ENCODE data around the gene BCL3.

Gene BCL3

DNA sequence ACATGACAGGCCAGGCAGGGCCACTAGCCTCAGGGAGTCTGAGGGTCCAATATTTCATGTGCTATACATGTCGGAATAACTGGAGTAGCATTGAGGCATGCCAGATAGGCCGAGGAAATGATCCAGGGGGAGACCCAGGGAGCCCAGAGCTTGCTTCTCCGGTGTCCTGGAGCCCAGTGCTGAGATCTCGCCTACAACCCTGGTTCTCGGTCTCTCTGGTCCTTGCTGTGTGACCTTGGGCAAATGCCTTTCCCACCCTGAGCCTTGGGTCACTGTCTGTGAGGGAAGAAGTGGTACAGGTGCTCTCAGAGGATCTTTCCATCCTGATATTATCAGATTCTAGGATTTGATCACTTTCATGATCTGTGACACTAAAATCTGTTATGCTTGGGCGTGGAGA is 40.5 kb downstream of the BCL3 start:
- no peak for DNase-seq (ENCODE audit: low spot score)

DNA sequence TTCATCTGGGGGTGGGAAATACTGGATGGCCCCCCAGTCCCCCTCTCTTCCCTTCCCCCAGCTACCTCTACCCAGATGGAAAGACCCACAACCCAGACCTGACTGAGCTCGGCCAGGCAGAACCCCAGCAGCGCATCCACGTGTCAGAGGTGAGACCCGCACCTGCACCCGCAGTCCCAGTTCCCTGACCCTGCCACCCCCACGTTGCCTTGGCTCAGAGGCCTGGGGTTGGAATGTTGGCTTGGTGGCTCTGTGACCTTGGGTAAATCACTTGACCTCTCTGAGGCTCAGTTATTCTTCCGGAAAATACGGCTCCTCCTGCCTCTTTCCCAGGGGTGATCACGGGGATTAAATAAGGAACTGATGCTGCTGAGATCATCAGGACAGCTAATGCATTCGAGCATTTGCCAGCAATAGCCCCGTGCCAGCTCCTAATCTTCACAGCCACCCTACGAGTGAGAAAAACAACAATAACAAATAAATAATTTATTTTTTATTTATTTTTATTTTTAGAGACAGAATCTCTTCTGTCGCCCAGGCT is 41.5 kb downstream of the BCL3 start:
- no peak for DNase-seq (ENCODE audit: low spot score)

DNA sequence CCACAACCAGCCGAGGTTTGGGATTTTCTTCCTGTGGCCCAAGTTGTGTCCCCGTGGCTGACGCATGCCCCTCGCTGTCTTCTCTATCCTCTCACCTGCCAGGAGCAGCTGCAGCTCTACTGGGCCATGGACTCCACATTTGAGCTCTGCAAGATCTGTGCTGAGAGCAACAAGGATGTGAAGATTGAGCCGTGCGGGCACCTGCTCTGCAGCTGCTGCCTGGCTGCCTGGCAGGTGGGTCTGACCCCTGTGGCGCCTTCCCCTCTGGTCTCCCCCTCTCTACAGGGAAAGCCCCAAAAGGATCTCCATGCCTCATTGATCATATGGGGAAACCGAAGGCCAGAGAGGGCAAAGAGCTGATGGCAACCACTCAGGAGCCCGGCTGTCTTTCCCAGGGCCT is 43.8 kb downstream of the BCL3 start:
- DNase-seq (ENCODE audit: low spot score): no peak

DNA sequence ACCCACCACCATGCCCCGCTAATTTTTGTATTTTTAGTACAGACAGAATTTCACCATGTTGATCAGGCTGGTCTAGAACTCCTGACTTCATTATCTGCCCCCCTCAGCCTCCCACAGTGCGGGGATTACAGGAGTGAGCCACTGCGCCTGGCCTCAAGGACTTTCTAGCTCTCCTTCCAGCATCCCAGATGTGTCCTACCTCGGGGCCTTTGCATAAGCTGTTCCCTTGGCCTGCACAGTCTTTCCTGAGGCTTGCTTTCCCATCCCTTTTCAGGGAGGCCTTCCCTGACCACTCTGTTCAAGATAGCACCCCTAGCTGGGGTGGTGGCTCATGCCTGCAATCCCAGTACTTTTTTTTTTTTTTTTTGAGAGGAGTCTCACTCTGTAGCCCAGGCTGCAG is 46.1 kb downstream of the BCL3 start:
- no peak for DNase-seq (ENCODE audit: low spot score)

DNA sequence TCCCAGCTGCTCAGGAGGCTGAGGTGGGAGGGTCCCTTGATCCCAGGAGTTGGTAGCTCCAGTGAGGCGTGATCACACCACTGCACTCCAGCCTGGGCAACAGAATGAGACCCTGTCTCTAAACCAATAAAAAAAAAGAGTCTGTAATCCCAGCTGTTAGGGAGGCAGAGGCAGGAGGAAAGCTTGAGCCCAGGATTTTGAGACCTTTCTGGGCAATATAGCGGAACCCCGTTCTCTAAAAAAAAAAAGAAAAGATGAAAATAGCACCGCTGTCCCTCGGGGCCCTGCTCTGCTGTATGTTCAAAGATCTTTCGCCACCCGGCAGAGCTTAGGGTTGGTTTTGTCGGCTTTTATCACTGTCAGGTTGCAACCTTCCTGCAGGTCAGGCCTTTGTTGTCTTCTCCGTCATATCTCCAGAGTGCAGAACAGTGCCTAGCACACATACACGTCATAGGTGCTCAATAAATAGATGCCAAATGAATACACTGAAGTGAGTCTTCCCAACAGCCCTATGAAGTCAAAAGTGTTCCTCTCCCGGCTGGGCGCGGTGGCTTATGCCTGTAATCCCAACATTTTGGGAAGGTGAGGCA is 47.0 kb downstream of the BCL3 start:
- no peak for DNase-seq (ENCODE audit: low spot score)

- DNase-seq (ENCODE audit: low spot score): no peak
These were observed 48.2 kb downstream of the BCL3 start for GRCh38 chr19:44796701-44797115.

DNA sequence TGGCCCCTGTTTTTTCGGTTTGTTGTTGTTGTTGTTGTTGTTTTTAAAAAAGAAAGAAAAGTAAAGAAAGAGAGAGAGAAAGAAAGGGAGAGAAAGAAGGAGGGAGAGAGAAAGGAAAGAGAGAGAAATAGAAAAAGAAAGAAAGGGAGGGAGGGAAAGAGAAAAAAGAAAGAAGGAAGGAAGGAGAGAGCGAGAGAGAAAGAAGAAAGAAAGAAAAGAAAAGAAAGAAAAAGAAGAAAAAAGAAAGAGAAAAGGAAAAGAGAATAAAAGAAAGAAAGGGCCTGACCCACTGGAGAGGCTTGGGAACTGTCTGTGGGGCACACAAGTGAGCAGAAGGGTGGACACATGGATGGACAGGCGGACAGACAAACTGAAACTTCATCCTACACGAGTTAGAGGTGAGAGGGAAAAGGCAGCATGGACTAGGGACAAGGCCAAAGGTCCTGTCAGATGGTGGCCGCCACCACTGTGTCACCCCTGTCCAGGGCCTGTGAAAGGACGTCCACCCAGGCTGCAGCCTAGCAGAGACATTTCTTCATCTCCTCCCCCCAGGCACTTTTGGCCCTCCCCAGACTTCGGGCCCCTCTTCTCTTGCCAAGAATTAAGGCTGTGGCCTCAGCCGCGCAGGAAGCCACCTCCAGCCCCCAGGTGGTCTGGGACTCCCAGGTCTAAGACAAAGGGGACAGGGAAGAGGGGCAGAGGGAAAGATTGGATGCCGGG is 51.3 kb downstream of the BCL3 start:
- DNase-seq (ENCODE audit: low spot score): no peak

- DNase-seq (ENCODE audit: low spot score): peak; percentile 80
These were observed 52.0 kb downstream of the BCL3 start for GRCh38 chr19:44800461-44800860.

DNA sequence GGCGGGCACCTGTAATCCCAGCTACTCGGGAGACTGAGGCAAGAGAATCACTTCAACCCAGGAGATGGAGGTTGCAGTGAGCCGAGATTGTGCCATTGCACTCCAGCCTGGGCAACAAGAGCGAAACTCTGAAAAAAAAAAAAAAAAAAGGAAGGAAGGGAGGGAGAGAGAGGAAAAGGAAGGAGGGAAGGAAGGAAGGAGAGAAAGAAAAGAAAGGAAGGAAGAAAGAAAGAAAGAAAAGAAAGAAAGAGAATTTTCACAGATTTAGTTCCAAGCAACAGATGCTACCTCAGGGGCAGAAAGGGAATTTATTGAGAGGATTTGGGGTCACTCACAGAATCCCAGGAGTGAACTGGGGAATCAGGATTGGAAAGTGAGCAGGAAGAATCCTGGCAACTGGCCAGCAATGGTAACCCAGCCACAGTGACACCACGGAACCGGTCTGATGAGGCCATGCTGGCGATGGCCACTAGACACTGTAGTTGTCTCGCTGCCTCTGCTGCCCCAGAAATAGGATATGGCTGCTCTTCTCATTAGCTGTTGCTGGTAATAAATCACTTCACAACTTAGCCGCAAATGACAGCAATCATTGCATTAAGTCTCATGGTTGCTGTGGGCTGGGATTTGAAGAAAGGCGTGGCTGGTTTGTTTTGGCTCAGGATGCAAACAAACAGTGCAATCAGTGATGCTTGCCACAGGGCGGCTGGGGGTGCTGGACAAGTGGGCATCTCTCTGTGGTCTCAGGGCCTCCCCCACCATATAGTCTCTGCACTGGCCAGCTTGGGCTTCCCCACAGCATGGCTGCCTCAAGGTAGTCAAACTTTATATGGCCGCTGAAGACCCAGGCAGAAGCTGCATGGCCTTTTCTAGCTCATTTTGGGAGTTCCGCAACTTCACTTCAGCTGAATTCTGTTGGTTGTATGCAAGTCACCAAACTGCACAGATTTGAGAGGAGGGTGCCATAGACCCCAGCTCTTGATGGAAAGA is 55.2 kb downstream of the BCL3 start:
- DNase-seq (ENCODE audit: low spot score): no peak

DNA sequence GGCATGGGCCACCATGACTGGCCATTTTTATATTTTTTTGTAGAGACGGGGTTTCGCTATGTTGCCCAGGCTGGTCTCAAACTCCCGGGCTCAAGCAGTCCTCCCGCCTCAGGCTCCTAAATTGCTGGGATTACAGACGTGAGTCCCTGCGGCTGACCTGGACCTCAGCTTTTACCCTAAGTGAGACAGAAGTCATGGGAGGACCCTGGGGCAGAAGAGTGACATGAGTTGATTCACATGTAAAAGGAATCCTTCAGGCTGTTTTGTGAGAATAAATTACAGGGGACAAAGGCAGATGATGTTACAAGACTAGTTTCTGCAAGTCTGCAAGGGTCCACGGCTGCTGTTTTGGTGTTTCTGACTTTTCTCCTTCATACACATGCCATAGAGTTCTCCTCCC is 57.8 kb downstream of the BCL3 start:
- no peak for DNase-seq (ENCODE audit: low spot score)

DNA sequence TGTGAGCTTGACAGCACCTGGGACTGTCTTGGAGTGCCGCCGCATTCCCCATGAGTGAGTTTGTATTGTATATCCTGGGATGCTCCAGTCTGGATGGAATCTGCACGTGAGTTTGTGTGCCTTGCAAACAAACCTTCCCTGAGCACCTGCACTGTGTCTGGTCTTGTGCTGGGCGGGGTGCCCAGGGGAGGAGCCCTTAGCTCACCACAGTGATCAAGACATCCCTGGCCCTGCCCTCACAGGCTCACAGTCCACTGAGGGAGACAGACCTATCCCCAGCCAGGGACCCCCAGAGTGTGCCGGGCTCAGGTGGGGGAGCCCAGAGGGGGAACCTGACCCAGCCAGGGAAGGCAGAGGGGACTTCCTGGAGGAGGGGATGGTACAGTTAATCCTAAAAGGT is 58.7 kb downstream of the BCL3 start:
- no peak for DNase-seq (ENCODE audit: low spot score)

GRCh38 chr19:44807652-44808462 is 59.3 kb downstream of the BCL3 start:
- DNase-seq (ENCODE audit: low spot score): no peak

DNA sequence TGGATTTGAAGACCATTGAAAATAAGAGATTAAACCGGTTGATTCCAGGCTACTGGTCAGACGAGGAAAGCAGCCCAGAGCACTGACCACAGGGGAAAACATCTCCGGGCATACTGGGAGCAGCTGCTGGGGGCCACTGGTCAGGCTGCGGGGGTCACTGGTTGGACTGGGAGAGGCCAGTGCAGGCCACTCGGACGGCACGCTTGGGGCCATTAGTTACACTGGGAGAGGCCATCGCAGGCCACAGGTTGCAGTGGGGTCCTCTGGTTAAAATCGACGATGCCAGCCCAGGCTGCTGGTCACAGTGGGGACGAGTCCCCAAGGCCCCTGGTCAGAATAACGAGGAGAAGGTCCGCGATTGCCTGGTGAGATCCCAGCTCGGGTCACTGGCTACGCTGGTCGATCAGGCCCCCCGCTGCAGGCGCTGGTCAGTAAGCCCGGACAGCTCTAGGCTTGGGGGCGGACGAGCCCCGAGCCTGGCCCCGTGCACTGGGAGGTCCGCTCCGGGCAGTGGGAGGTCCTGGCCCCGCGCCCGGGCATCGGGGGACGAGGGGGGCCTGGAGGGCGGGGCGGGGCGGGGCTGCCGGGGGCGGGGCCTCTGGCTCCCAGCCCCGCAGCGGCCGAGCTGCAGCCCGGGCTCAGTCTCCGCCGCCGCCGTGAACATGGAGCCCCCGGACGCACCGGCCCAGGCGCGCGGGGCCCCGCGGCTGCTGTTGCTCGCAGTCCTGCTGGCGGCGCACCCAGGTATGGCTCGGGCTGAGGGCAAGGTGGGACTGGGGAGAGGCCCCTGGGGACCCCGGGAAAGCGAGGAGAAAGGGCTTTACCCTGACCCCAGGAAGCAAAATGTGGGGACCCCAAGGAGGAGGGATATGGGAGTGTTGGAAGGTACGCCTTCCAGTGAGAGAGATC is 60.2 kb downstream of the BCL3 start, which contains the start of gene BCAM:
TSS of gene BCAM (plus strand) at position 641 of the 909 bp plus-strand sequence. CDS start at position 663, 22 bp downstream.
- no peak for DNase-seq (ENCODE audit: low spot score)

Measured in CD4-positive, alpha-beta T cell treated with Interleukin-2 at 100 ng/mL for 4 hours (primary cell).